ENCODE data around the gene RBMS3.

DNA sequence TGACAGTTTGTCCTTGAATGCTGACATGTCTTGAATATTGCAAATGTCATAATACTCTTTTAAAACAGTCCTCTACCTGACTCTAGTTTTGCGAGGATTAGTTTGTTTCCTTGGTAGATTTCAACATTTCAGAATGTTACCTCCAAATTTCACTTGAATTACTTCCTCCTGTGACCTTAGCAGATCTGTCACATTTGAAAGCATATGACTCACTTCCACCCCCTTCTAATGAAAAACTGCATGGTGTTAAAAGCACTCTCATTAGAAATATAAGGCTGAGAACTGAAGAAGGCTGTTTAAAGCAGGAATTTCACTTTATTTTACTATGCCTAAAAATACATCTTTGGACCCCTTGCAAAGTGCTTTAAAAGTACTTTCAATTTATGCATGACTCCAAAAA is 726.8 kb downstream of the RBMS3 start:
- TF ChIP-seq, protein P1, sequence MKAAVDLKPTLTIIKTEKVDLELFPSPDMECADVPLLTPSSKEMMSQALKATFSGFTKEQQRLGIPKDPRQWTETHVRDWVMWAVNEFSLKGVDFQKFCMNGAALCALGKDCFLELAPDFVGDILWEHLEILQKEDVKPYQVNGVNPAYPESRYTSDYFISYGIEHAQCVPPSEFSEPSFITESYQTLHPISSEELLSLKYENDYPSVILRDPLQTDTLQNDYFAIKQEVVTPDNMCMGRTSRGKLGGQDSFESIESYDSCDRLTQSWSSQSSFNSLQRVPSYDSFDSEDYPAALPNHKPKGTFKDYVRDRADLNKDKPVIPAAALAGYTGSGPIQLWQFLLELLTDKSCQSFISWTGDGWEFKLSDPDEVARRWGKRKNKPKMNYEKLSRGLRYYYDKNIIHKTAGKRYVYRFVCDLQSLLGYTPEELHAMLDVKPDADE (IDR thresholded peaks at IDR 0.05), result no peak
- TF ChIP-seq EZH2phosphoT487 (IDR thresholded peaks at IDR 0.05; ENCODE audit: unreplicated experiment) (no peak), POLR2AphosphoS5 (IDR thresholded peaks at IDR 0.05; ENCODE audit: low read depth) (no peak), EZH2 (IDR thresholded peaks at IDR 0.05; ENCODE audit: low read depth, unreplicated experiment) (no peak), ZNF114 (CRISPR knock-in tag; IDR thresholded peaks at IDR 0.05) (no peak), JUNB (IDR thresholded peaks at IDR 0.05; ENCODE audit: unreplicated experiment) (no peak), ZNF331 (CRISPR knock-in tag; IDR thresholded peaks at IDR 0.05; ENCODE audit: low read depth) (no peak), CREB1 (CRISPR knock-in tag; IDR thresholded peaks at IDR 0.05; ENCODE audit: low read depth) (no peak), NANOG (IDR thresholded peaks at IDR 0.05; ENCODE audit: borderline replicate concordance) (no peak)
- TF ChIP-seq, protein P2, sequence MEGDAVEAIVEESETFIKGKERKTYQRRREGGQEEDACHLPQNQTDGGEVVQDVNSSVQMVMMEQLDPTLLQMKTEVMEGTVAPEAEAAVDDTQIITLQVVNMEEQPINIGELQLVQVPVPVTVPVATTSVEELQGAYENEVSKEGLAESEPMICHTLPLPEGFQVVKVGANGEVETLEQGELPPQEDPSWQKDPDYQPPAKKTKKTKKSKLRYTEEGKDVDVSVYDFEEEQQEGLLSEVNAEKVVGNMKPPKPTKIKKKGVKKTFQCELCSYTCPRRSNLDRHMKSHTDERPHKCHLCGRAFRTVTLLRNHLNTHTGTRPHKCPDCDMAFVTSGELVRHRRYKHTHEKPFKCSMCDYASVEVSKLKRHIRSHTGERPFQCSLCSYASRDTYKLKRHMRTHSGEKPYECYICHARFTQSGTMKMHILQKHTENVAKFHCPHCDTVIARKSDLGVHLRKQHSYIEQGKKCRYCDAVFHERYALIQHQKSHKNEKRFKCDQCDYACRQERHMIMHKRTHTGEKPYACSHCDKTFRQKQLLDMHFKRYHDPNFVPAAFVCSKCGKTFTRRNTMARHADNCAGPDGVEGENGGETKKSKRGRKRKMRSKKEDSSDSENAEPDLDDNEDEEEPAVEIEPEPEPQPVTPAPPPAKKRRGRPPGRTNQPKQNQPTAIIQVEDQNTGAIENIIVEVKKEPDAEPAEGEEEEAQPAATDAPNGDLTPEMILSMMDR (conservative IDR thresholded peaks at IDR 0.05; ENCODE audit: low read depth in 2 of 2), result no peak
- TF ChIP-seq, protein P3, sequence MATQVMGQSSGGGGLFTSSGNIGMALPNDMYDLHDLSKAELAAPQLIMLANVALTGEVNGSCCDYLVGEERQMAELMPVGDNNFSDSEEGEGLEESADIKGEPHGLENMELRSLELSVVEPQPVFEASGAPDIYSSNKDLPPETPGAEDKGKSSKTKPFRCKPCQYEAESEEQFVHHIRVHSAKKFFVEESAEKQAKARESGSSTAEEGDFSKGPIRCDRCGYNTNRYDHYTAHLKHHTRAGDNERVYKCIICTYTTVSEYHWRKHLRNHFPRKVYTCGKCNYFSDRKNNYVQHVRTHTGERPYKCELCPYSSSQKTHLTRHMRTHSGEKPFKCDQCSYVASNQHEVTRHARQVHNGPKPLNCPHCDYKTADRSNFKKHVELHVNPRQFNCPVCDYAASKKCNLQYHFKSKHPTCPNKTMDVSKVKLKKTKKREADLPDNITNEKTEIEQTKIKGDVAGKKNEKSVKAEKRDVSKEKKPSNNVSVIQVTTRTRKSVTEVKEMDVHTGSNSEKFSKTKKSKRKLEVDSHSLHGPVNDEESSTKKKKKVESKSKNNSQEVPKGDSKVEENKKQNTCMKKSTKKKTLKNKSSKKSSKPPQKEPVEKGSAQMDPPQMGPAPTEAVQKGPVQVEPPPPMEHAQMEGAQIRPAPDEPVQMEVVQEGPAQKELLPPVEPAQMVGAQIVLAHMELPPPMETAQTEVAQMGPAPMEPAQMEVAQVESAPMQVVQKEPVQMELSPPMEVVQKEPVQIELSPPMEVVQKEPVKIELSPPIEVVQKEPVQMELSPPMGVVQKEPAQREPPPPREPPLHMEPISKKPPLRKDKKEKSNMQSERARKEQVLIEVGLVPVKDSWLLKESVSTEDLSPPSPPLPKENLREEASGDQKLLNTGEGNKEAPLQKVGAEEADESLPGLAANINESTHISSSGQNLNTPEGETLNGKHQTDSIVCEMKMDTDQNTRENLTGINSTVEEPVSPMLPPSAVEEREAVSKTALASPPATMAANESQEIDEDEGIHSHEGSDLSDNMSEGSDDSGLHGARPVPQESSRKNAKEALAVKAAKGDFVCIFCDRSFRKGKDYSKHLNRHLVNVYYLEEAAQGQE (IDR thresholded peaks at IDR 0.05; ENCODE audit: unreplicated experiment), result no peak
- TF ChIP-seq, protein P4, sequence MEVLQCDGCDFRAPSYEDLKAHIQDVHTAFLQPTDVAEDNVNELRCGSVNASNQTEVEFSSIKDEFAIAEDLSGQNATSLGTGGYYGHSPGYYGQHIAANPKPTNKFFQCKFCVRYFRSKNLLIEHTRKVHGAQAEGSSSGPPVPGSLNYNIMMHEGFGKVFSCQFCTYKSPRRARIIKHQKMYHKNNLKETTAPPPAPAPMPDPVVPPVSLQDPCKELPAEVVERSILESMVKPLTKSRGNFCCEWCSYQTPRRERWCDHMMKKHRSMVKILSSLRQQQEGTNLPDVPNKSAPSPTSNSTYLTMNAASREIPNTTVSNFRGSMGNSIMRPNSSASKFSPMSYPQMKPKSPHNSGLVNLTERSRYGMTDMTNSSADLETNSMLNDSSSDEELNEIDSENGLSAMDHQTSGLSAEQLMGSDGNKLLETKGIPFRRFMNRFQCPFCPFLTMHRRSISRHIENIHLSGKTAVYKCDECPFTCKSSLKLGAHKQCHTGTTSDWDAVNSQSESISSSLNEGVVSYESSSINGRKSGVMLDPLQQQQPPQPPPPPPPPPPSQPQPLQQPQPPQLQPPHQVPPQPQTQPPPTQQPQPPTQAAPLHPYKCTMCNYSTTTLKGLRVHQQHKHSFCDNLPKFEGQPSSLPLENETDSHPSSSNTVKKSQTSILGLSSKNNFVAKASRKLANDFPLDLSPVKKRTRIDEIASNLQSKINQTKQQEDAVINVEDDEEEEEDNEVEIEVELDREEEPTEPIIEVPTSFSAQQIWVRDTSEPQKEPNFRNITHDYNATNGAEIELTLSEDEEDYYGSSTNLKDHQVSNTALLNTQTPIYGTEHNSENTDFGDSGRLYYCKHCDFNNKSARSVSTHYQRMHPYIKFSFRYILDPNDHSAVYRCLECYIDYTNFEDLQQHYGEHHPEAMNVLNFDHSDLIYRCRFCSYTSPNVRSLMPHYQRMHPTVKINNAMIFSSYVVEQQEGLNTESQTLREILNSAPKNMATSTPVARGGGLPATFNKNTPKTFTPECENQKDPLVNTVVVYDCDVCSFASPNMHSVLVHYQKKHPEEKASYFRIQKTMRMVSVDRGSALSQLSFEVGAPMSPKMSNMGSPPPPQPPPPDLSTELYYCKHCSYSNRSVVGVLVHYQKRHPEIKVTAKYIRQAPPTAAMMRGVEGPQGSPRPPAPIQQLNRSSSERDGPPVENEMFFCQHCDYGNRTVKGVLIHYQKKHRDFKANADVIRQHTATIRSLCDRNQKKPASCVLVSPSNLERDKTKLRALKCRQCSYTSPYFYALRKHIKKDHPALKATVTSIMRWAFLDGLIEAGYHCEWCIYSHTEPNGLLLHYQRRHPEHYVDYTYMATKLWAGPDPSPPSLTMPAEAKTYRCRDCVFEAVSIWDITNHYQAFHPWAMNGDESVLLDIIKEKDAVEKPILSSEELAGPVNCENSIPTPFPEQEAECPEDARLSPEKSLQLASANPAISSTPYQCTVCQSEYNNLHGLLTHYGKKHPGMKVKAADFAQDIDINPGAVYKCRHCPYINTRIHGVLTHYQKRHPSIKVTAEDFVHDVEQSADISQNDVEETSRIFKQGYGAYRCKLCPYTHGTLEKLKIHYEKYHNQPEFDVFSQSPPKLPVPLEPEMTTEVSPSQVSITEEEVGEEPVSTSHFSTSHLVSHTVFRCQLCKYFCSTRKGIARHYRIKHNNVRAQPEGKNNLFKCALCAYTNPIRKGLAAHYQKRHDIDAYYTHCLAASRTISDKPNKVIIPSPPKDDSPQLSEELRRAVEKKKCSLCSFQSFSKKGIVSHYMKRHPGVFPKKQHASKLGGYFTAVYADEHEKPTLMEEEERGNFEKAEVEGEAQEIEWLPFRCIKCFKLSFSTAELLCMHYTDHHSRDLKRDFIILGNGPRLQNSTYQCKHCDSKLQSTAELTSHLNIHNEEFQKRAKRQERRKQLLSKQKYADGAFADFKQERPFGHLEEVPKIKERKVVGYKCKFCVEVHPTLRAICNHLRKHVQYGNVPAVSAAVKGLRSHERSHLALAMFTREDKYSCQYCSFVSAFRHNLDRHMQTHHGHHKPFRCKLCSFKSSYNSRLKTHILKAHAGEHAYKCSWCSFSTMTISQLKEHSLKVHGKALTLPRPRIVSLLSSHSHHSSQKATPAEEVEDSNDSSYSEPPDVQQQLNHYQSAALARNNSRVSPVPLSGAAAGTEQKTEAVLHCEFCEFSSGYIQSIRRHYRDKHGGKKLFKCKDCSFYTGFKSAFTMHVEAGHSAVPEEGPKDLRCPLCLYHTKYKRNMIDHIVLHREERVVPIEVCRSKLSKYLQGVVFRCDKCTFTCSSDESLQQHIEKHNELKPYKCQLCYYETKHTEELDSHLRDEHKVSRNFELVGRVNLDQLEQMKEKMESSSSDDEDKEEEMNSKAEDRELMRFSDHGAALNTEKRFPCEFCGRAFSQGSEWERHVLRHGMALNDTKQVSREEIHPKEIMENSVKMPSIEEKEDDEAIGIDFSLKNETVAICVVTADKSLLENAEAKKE (CRISPR knock-in tag; IDR thresholded peaks at IDR 0.05), result no peak
